ENCODE data around the gene PASK.
"Not testable (repeated sequence)": the region's sequence is repeated elsewhere in the genome, so short reads cannot be mapped to it uniquely, and the experiment has no call there.

GRCh38 chr2:241093133-241093781 is 56.0 kb downstream of the PASK start:
- not testable (repeated sequence) for TF ChIP-seq CTCF (IDR thresholded peaks at IDR 0.05); EZH2 (IDR thresholded peaks at IDR 0.05; ENCODE audit: borderline replicate concordance, insufficient read depth, low read depth, low read length, poor library complexity, severe bottlenecking)

Measured in B cell (primary cell).